ENCODE measurements around the gene GTPBP3. TPM values are rescaled to one million over a fixed set of nuclear protein-coding genes. Genes with fewer than 3 reads are reported as not detected.
"Not testable (repeated sequence)": the region's sequence is repeated elsewhere in the genome, so short reads cannot be mapped to it uniquely, and the experiment has no call there.

Gene GTPBP3
- polyA plus RNA-seq, 1 donor (not counting 4 experiments of a cell fraction or from before 2014, with no cell fraction given): 7.2 TPM

- peaks cover 3% of the 10 kb centered on the region for H4K20me1 ChIP-seq (ENCODE audit: control insufficient read depth, extremely low read depth, insufficient read depth, low read length)
- no peak for DNase-seq (ENCODE audit: low read depth, low spot score)
- H2AFZ ChIP-seq (ENCODE audit: control insufficient read depth, low read length): no peak overlapping the region
- H3K9me3 ChIP-seq (ENCODE audit: control insufficient read depth, low read depth, low read length): no peaks in the 10 kb centered on the region
- peaks cover 6% of the 10 kb centered on the region for H3K79me2 ChIP-seq (ENCODE audit: control insufficient read depth, insufficient read depth, low read length)
- H3K27ac ChIP-seq (ENCODE audit: control insufficient read depth, insufficient read depth, low read length): no peak overlapping the region
- H3K4me3 ChIP-seq (ENCODE audit: control insufficient read depth in 2 of 3, extremely low read depth in 1 of 3, insufficient read depth in 2 of 3, low read depth in 1 of 3, low read length in 3 of 3): no peak overlapping the region
- FAIRE-seq: no peak
- H3K36me3 ChIP-seq (ENCODE audit: control insufficient read depth in 2 of 2, extremely low read depth in 1 of 2, insufficient read depth in 2 of 2, low read length in 2 of 2): peaks cover 0 to 13% of the 10 kb centered on the region in 2 experiments
- no peak overlapping the region for H3K4me2 ChIP-seq (ENCODE audit: control insufficient read depth, extremely low read depth, insufficient read depth, low read depth, low read length)
- no peak overlapping the region for H3K9ac ChIP-seq (ENCODE audit: control insufficient read depth, extremely low read depth, insufficient read depth, low read length)
- dilution Hi-C loops (cut with MboI; ENCODE audit: extremely low pct_ligation_motif_present, low sequenced_read_pairs): no loop called here
- peaks cover 11% of the 10 kb centered on the region for H3K4me1 ChIP-seq (ENCODE audit: control insufficient read depth, extremely low read depth, insufficient read depth, low read length)
- H3K27me3 ChIP-seq (ENCODE audit: control insufficient read depth, extremely low read depth, insufficient read depth, low read length): no peaks in the 10 kb centered on the region
- no peaks in the 10 kb centered on the region for H3K9me1 ChIP-seq (ENCODE audit: control insufficient read depth, extremely low read depth, insufficient read depth, low read length)
- no peak for TF ChIP-seq CTCF (optimal IDR thresholded peaks at IDR 0.05 in 1 of 3, IDR thresholded peaks at IDR 0.05 in 1 of 3, conservative IDR thresholded peaks at IDR 0.05 in 1 of 3; ENCODE audit: extremely low read depth in 1 of 3, insufficient read depth in 2 of 3, low read length in 3 of 3)
- TF ChIP-seq EZH2 (IDR thresholded peaks at IDR 0.05; ENCODE audit: low read length): no peak
Observed at GRCh38 chr19:17294051-17294891, 43.1 kb upstream of the GTPBP3 start.

DNA sequence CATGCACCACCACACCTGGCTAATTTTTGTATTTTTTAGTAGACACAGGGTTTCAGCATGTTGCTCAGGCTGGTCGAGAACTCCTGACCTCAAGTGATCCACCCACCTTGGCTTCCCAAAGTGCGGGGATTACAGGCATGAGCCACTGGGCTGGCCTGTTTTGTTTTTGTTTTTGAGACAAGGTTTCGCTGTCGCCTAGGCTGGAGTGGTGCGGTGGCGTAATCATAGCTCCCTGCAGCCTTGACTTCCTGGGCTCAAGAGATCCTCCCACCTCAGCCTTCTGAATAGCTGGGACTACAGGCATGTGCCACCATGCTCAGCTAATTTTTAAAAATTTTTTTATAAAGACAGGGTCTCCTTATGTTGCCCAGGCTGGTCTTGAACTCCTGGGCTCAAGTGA is 41.8 kb upstream of the GTPBP3 start:
- Histone ChIP-seq H3K36me3 (ENCODE audit: control insufficient read depth in 2 of 2, extremely low read depth in 1 of 2, insufficient read depth in 2 of 2, low read length in 2 of 2) (peaks cover 0 to 13% of the 10 kb centered on the region in 2 experiments), H3K4me1 (ENCODE audit: control insufficient read depth, extremely low read depth, insufficient read depth, low read length) (peaks cover 11% of the 10 kb centered on the region)
- DNase-seq (ENCODE audit: low read depth, low spot score); H3K9me3 ChIP-seq (ENCODE audit: control insufficient read depth, low read depth, low read length); H3K9ac ChIP-seq (ENCODE audit: control insufficient read depth, extremely low read depth, insufficient read depth, low read length); H3K27ac ChIP-seq (ENCODE audit: control insufficient read depth, insufficient read depth, low read length); H2AFZ ChIP-seq (ENCODE audit: control insufficient read depth, low read length); dilution Hi-C loops (cut with MboI; ENCODE audit: extremely low pct_ligation_motif_present, low sequenced_read_pairs); H3K4me2 ChIP-seq (ENCODE audit: control insufficient read depth, extremely low read depth, insufficient read depth, low read depth, low read length); H3K9me1 ChIP-seq (ENCODE audit: control insufficient read depth, extremely low read depth, insufficient read depth, low read length); FAIRE-seq; H3K4me3 ChIP-seq (ENCODE audit: control insufficient read depth in 2 of 3, extremely low read depth in 1 of 3, insufficient read depth in 2 of 3, low read depth in 1 of 3, low read length in 3 of 3); H3K27me3 ChIP-seq (ENCODE audit: control insufficient read depth, extremely low read depth, insufficient read depth, low read length); H3K79me2 ChIP-seq (ENCODE audit: control insufficient read depth, insufficient read depth, low read length); H4K20me1 ChIP-seq (ENCODE audit: control insufficient read depth, extremely low read depth, insufficient read depth, low read length): not testable (repeated sequence)
